HG03025 (cell line): Measurements from ENCODE around the gene DDR1.

Experiments
- ATAC-seq: cut with Tn5 transposase; IDR thresholded peaks from one replicate; pipeline ENCODE4 v1.9.1; 2021; ENCODE audit warnings: mild to moderate bottlenecking, moderate library complexity; ENCODE audit not compliant: unreplicated experiment, low FRiP score

The DDR1 gene

DNA sequence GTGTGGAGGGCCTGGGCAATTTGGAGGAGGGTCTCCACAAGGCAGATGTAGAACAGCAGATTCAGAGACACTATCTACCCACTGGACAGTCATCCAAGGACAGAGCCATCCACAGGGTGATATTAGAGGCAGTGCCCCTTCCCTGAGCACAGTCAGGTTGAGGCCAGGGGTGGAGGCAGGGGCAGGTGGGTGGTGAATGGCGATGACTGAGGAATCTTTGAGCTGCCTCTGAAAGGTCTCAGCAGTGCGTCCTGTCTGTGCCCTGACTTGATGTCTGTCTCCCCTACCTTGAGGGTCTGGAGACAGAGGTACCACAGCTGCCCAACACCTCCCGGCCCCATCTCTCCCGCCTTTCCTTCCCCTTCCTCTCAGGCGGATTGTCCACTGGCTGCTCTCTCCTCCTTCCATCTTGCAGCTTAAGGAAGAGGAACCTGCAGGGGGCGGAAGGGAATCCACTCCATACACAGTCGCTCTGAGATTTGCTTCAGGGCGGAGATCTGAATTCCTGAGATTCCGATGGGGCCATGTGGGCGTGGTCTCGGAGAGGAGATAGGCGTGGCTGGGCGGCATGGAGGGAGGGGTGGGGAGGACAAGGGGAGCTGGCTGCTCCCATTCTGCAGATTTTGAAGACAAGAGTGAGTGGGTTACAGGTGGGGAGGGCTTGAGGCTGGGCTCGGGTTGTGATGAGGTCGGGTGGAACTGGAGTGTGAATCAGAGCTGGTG lies 58.2 kb downstream of the DDR1 start:
- no peak for ATAC-seq

GRCh38 chr6:30944051-30944450 lies 59.7 kb downstream of the DDR1 start:
- ATAC-seq = no peak

DNA sequence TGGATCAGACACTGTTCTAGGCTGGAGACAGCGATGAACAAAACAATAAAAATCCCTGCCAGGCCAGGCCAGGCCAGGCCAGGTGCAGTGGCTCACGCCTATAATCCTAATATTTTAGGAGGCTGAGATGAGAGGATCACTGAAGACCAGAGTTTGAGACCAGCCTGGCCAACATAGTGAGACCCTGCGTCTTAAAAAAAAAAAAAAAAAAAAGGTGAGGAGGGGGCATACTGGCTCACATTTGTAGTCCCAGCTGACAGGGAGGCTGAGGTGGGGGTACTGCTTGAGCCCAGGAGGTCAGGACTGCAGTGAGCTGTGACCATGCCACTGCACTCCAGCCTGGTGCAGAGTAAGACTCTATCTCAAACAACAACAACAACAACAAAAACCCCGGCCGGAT lies 61.0 kb downstream of the DDR1 start:
- no peak for ATAC-seq

DNA sequence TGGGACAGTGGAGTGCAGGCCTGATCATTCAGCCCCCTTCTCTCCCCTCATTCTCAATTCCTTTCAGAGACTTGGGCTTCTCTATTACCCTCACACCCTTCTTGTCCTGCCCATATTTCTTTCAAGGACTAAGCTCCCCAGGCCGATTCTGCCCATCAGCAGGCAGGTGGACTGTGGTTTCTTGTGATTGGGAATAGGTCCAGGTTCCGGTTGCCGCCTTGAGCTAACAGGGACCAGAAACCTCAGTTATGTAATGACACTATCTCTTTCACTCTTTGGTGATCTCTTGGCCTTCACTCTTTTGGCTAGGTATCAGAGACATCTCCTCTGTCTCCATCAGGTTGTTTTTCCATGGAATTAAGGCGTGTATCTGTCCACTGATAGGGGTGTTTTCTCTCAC lies 62.9 kb downstream of the DDR1 start:
- ATAC-seq = no peak

DNA sequence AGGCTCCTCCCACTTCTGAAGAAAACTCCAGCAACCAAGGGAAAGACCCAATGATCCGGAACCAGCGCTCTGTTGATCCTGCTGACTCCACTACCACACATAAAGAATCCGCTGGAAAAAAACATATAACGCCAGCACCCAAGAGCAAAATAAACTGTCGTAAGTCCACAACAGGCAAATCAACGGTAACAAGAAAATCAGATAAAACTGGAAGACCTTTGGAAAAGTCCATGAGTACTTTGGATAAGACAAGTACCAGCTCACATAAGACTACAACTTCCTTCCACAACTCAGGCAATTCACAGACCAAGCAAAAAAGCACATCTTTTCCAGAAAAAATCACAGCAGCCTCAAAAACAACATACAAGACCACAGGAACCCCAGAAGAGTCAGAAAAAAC lies 64.5 kb downstream of the DDR1 start:
- ATAC-seq = no peak
